HG02981 (cell line): ENCODE data around the gene PCYT1A.
A peak's percentile ranks its signal among the peaks of the same experiment; 100 is the strongest.
"Not testable (repeated sequence)": the region's sequence is repeated elsewhere in the genome, so short reads cannot be mapped to it uniquely, and the experiment has no call there.

Experiments
- ATAC-seq: cut with Tn5 transposase; IDR thresholded peaks from one replicate; pipeline ENCODE4 v1.9.1; 2021; ENCODE audit warnings: mild to moderate bottlenecking, moderate library complexity; ENCODE audit not compliant: unreplicated experiment

The PCYT1A gene

DNA sequence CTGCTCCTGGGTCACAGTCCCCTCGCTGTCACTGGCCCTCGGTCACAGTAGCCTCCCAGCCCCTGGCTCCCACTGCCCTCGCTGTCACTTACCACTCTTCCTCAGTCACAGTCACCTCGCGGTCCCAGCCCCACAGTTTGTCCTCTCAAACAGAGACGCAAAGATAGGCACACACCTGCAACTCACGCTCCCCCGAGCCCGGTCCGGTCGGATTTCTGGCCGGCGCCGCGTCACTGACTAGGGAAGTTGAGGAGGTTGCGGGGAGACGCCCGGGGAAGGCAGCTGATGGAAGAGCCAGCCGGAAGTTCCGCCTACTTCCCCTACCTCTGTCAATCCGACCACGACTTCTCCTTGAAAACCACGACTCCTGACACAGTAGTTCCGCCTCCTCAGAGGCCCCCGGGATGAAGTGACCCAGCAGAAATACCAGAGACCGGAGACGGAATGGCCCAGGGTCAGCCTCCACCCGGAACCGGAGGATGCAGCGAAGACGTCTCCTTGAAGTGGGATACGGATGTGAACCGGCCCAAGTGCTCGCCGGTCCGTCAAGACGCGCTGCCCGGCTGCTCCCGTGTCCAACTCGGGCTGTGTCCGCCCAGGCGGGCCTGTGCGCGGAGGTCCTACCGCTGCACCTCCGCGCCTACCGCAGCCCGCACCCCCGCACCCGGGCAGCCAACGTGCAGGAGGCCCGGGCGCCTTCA lies at the start of gene PCYT1A:
PCYT1A (minus strand) TSS at position 287 of the 701 bp plus-strand sequence. CDS start 17,195 bp downstream, outside the sequence.
- peak; percentile 81 for ATAC-seq

GRCh38 chr3:196336319-196337145 lies 49.0 kb upstream of the PCYT1A start:
- no peak for ATAC-seq

- no peak for ATAC-seq
Measured at GRCh38 chr3:196335503-196335948, 48.0 kb upstream of the PCYT1A start.

DNA sequence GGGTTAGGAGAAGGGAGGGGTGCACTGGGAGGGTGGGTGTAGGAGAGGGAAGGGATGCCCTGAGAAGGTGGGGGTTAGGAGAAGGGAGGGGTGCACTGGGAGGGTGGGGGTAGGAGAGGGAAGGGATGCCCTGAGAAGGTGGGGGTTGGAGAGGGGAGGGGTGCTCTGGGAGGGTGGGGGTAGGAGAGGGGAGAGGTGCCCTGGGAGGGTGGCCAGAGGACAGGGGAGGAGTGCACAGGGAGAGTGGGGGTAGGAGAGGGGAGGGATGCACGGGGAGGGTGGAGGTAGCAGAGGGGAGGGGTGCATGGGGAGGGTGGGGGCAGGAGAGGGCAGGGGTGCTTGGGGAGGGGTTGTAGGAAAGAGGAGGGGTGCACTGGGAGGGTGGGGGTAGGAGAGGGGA lies 47.5 kb upstream of the PCYT1A start:
- no peak for ATAC-seq

- no peak for ATAC-seq
Measured at GRCh38 chr3:196332168-196332567, 44.6 kb upstream of the PCYT1A start.

GRCh38 chr3:196327405-196327804 lies 39.9 kb upstream of the PCYT1A start:
- ATAC-seq: no peak

DNA sequence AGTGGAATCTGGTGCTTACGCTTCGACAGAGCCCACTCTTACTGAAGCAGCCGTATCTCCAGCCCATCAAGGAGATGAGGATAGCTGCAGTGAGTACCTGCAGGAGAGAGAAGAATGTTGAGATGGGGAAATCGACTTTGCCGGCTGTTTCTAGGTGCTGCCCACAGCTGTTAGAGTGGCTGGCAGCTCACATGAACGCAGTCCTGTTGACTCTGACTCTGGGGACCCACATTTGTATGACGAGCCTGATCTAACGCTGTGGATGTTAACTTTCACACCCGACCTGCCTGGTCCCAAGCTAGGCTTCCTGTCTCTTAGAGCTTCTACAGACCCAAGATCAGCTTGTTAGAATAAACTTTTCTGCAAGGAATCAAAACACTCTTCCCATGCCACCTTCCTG lies 39.4 kb upstream of the PCYT1A start:
- no peak for ATAC-seq

DNA sequence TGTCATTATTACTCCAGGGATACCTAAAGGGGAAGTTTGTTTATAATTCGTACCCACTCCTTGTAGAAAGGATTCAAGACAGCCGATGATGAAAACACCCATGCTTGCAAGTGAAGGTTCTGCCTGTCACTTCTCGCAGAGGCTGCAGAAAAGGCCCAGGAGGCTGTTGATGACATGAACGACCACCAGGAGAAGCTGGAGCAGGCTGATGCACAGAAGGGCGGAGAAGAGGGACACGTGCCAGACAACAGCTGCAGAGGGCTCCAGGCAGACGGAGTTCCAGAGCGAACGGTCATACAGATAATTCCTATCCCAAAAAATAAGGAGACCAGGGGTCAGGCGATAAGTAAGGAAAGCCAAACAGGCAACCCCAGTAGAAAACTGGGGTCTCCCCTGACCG lies 36.2 kb upstream of the PCYT1A start:
- no peak for ATAC-seq

- ATAC-seq: no peak
Measured at GRCh38 chr3:196323016-196323415, 35.5 kb upstream of the PCYT1A start.

- ATAC-seq: no peak
Measured at GRCh38 chr3:196321162-196321561, 33.6 kb upstream of the PCYT1A start.

DNA sequence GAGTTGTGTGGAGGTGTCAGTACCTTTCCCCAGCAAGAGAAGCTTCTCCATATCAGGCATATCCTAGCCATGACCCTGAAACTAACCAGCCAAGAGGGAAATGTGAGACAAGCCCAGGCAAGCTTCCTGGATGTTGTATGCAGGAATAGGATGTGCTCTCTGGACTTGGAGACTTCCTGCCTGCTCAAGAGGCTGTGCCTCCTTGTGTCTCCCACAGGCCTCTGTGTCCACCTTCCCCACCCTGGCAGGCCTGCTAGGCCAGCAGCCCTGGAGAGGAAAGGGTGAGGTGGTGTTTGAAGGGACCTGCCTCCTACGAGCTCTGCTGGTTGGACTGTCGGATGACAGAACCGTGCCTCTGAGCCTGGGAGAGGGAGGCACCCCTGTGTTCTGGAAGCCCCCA lies 32.6 kb upstream of the PCYT1A start:
- ATAC-seq: no peak

GRCh38 chr3:196317687-196318467 lies 30.4 kb upstream of the PCYT1A start, which contains the start of gene DYNLT2B:
TSS of gene DYNLT2B (minus strand) at chr3:196318240. CDS start at chr3:196318152, 88 bp downstream.
- ATAC-seq: peak; percentile 85

GRCh38 chr3:196316799-196317686 lies 29.5 kb upstream of the PCYT1A start:
- ATAC-seq: not testable (repeated sequence)

GRCh38 chr3:196315821-196316220 lies 28.3 kb upstream of the PCYT1A start:
- ATAC-seq: no peak

- no peak for ATAC-seq
Measured at GRCh38 chr3:196314597-196314996, 27.1 kb upstream of the PCYT1A start.

DNA sequence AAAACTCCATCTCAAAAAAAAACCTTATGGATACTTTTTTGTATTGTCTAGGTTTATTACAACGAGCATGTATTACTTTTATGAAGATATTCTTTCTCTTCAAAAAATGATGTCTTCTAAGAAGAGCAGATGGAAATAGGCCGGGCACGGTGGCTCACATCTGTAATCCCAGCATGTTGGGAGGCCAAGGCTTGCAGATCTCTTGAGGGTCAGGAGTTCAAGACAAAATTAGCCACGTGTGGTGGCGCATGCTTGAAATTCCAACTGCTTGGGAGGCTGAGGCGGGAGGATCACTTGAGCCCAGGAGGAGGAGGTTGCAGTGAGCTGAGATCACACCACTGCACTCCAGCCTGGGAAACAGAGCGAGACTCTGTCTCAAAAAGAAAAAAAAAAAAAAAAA lies 26.6 kb upstream of the PCYT1A start:
- ATAC-seq: not testable (repeated sequence)

DNA sequence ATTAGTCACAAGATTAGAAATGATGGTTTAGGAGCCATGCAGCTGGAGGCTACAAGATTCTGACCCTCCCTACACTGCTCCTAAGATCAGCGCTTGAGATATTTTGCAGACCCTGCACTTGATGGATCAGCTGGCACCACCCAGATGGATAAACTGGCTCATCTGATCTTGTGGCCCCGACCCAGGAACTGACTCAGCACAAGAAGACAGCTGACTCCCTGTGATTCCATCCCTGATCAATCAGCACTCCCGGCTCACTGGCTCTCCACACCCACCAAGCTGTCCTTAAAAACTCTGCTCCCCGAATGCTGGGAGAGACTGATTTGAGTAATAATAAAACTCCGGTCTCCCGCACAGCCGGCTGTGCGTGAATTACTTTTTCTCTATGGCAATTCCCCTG lies 15.4 kb upstream of the PCYT1A start:
- not testable (repeated sequence) for ATAC-seq

DNA sequence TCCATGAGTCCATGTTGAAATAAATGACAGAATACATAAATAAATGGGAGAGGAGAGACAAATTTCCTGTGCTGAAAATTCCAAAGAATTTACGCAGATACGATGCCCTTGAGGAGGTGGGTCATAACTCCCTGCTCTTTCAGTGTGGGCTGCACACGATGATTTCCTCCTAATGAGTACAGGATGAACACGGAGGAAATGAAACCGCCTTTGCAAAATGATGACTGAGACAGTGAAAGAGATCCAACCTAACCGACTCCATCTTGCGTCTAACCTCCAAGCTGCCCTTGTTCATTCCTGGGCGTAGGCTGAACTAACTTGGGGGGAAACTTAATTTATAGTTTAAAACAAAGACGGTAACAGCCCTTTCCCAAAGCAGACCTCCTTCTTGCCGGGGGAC lies 15.0 kb upstream of the PCYT1A start:
- ATAC-seq: not testable (repeated sequence)

DNA sequence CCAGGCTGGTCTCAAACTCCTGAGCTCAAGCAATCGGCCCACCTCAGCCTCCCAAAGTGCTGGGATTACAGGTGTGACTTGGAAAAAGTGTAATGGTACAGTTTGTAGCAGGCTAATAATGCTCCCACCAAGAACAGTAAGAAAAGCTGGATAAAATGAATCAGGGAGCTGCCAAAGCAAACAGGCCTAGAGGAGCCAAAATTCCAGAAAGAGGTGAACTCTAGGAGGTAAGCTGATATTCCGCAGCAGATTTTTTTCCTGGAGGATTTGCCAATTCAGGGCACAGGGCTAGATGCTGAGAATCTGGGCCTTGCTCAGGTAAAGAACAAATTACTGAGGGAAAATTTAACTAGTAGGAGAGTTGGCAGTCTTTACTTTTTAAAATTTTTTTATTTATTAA lies 11.0 kb upstream of the PCYT1A start:
- no peak for ATAC-seq

GRCh38 chr3:196292286-196292923 lies 4.9 kb upstream of the PCYT1A start:
- no peak for ATAC-seq
